Cardiac muscle cell (in vitro differentiated cells and primary cell): ENCODE results near the gene LAMP1. TPM values are rescaled to one million over a fixed set of nuclear protein-coding genes. Genes with fewer than 3 reads are reported as not detected.

Source experiments
- DNase-seq, 2 donors: peaks; one replicate each; pipeline versions ENCODE4 v3.0.0 to v3.0.0-alpha.2; 2010 to 2017; ENCODE audit warnings: low read depth in 1 of 2, low spot score in 1 of 2
- H3K27ac ChIP-seq: fragments of 200-600 bp; sonication (generic); 2 replicates; pipeline ENCODE4 v1.5.1; 2016
- H3K27me3 ChIP-seq: fragments of 200-600 bp; sonication (generic); 2 replicates; pipeline ENCODE4 v1.6.0; 2016; ENCODE audit warnings: control low read depth
- H3K36me3 ChIP-seq: fragments of 200-600 bp; sonication (generic); 2 replicates; pipeline ENCODE4 v1.5.1; 2016; ENCODE audit warnings: control low read depth
- H3K4me1 ChIP-seq: fragments of 200-600 bp; sonication (generic); 2 replicates; pipeline ENCODE4 v1.8.1; 2017; ENCODE audit warnings: low read depth, mild to moderate bottlenecking, mixed run types
- H3K4me3 ChIP-seq: fragments of 200-600 bp; sonication (generic); 2 replicates; pipeline ENCODE4 v1.5.1; 2016; ENCODE audit warnings: mild to moderate bottlenecking
- H3K9me3 ChIP-seq: fragments of 200-600 bp; sonication (generic); 2 replicates; pipeline ENCODE4 v1.5.1; 2017; ENCODE audit warnings: low read depth, mild to moderate bottlenecking, control low read depth
- polyA plus RNA-seq: library from polyadenylated mRNA; unstranded; fragments of >200 nt; fragmentation: Nextera tagmentation; extraction: Ambion mirVana; gene quantifications from 2 replicates; pipeline ENCODE4 v1.2.1, GENCODE V29; 2016
- total RNA-seq: library from RNA; depleted of rRNA; stranded (reverse); fragments of >200 nt; gene quantifications from 2 replicates; pipeline ENCODE4 v1.2.3, GENCODE V29; 2016
- TF ChIP-seq, protein P1 (sequence below): IDR thresholded peaks from 2 replicates; pipeline ENCODE4 v1.5.1; 2012; ENCODE audit warnings: low read depth, mild to moderate bottlenecking, low read length

The LAMP1 gene
- total and polyA plus RNA-seq, 2 experiments from 2014 or later = 43.8 to 83.7 TPM

DNA sequence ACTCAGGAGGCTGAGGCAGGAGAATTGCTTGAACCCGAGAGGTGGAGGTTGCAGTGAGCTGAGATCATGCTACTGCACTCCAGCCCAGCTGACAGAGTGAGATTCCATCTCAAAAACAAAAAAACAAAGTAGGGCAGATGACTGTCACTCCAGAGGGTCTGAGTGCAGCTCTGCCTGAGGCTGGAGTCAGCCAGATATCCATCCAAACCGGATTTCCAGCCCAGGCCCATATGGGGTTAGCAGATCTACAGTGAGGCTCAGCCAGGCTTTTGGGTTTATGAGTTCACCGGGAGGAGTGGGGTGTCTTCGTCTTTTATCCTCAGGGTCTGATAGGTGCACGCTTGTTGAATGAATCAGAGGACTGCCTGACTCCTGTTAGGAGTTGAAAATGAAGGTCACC lies 19.0 kb downstream of the LAMP1 start:
- H3K4me1 ChIP-seq = no peaks in the 10 kb centered on the region
- no peak for DNase-seq
- no peaks in the 10 kb centered on the region for H3K27me3 ChIP-seq
- no peaks in the 10 kb centered on the region for H3K9me3 ChIP-seq
- H3K36me3 ChIP-seq = peaks cover 17% of the 10 kb centered on the region
- TF ChIP-seq, protein P1, sequence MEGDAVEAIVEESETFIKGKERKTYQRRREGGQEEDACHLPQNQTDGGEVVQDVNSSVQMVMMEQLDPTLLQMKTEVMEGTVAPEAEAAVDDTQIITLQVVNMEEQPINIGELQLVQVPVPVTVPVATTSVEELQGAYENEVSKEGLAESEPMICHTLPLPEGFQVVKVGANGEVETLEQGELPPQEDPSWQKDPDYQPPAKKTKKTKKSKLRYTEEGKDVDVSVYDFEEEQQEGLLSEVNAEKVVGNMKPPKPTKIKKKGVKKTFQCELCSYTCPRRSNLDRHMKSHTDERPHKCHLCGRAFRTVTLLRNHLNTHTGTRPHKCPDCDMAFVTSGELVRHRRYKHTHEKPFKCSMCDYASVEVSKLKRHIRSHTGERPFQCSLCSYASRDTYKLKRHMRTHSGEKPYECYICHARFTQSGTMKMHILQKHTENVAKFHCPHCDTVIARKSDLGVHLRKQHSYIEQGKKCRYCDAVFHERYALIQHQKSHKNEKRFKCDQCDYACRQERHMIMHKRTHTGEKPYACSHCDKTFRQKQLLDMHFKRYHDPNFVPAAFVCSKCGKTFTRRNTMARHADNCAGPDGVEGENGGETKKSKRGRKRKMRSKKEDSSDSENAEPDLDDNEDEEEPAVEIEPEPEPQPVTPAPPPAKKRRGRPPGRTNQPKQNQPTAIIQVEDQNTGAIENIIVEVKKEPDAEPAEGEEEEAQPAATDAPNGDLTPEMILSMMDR = no peak
- no peak overlapping the region for H3K27ac ChIP-seq
- no peak overlapping the region for H3K4me3 ChIP-seq

DNA sequence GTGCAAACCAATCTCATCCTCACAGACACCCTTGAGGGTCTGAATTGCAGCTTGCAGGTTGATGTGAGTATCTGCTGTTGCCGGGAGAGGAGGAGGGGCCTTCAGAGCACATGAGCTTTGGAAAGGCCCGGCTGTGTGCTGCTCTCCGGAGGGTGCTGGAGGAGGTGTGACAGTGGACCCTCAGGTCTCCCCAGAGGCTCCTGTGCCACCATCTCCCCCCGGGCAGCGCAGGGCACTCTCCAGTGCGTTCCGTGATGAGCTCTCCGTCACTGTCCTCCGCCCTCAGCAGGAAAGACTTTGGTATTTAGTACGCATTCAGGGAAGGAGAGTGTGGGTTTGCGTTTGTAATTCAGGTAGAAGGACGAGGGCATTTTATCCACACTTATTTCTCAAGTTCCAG lies 20.0 kb downstream of the LAMP1 start:
- TF ChIP-seq, protein P1 = no peak
- DNase-seq = no peak
- no peak overlapping the region for H3K27ac ChIP-seq
- H3K27me3 ChIP-seq = no peaks in the 10 kb centered on the region
- peaks cover 19% of the 10 kb centered on the region for H3K36me3 ChIP-seq
- H3K4me3 ChIP-seq = no peak overlapping the region
- H3K9me3 ChIP-seq = no peaks in the 10 kb centered on the region
- H3K4me1 ChIP-seq = no peaks in the 10 kb centered on the region

DNA sequence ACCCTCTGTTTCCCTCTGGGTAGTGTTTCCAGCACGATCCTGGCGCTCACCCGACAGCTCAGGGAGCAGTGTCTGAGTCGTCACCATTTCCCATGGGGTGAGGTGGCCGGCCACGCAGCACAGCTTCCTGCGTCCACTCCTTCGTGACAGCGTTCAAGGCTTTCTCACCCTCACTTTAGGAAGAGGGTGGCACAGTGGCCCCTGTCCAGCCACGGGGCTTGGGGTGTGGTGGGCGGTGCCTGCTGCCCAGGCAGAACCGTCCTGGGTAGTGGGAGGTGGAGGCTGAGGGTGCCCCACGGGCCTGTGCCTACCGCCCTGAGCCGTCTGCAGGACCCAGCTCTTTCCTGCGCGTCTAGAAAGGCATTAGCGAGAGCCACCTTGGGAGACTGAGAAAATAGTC lies 21.9 kb downstream of the LAMP1 start:
- Histone ChIP-seq H3K9me3 (no peaks in the 10 kb centered on the region), H3K36me3 (peaks cover 26% of the 10 kb centered on the region), H3K27me3 (no peaks in the 10 kb centered on the region), H3K27ac (no peak overlapping the region), H3K4me3 (no peak overlapping the region), H3K4me1 (no peaks in the 10 kb centered on the region)
- TF ChIP-seq, protein P1 = no peak
- DNase-seq = no peak

DNA sequence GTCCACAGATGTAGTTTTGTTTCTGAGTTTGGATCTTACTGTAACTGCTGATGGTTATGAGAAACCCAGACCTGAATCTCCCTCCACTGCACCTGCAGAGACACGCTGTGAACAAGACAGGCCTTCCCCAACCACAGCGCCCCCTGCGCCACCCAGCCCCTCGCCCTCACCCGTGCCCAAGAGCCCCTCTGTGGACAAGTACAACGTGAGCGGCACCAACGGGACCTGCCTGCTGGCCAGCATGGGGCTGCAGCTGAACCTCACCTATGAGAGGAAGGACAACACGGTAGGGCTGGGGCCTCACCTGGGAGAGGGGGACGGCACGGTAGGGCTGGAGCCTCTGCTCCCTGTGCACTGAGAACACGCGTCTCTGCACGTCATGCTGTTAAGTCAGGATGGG lies 22.3 kb downstream of the LAMP1 start:
- DNase-seq = no peak
- Histone ChIP-seq H3K27ac (no peak overlapping the region), H3K27me3 (no peaks in the 10 kb centered on the region), H3K4me3 (no peak overlapping the region), H3K4me1 (no peaks in the 10 kb centered on the region), H3K9me3 (no peaks in the 10 kb centered on the region), H3K36me3 (peaks cover 30% of the 10 kb centered on the region)
- TF ChIP-seq, protein P1 = no peak

DNA sequence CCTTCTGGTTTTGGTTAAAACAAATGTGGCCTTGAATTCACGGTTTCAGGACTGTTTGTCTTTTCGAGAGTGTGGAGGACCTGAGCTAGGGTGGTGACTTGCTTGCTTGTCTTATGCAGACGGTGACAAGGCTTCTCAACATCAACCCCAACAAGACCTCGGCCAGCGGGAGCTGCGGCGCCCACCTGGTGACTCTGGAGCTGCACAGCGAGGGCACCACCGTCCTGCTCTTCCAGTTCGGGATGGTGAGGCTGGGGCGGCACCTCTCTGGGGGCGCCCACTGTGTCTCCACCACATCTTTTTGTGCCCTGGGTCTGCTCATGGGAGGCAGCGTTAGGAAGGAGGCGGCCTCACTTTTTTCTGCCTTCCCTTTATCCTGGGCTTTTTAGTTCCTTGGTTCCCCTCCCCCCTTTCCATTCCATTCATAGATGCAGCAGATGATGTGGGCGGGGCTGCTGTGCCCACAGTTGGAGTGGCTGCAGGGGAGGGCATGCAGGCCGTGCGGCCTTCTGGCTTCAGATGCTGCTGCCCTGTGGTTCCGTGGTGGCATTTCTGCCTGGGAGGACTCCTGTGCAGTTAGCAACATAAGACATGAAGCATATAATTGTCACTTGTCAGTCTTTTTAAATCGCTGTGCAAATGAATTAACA lies 23.3 kb downstream of the LAMP1 start:
- Histone ChIP-seq H3K27me3 (no peaks in the 10 kb centered on the region), H3K36me3 (peaks cover 32% of the 10 kb centered on the region), H3K4me3 (no peak overlapping the region), H3K9me3 (no peaks in the 10 kb centered on the region), H3K27ac (no peak overlapping the region), H3K4me1 (no peaks in the 10 kb centered on the region)
- no peak for DNase-seq
- TF ChIP-seq, protein P1 = no peak

DNA sequence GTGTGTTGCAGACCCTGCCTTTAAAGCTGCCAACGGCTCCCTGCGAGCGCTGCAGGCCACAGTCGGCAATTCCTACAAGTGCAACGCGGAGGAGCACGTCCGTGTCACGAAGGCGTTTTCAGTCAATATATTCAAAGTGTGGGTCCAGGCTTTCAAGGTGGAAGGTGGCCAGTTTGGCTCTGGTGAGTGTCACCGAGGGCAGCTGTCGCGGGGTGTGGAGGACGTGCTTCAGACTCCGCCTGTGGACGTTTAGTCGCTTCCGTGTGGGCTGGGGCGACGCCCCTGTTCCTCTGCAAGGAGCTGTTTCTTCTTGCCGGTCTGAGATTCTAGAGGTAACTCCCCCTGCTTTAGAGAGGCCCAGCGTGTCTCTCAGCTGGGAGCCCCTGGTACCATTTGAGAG lies 24.5 kb downstream of the LAMP1 start:
- H3K36me3 ChIP-seq = peaks cover 32% of the 10 kb centered on the region
- H3K27me3 ChIP-seq = no peaks in the 10 kb centered on the region
- H3K9me3 ChIP-seq = no peaks in the 10 kb centered on the region
- H3K4me3 ChIP-seq = no peak overlapping the region
- DNase-seq = no peak
- peak overlapping the region; percentile 47 for H3K27ac ChIP-seq
- no peaks in the 10 kb centered on the region for H3K4me1 ChIP-seq
- TF ChIP-seq, protein P1 = no peak
